Effector memory CD4-positive, alpha-beta T cell (primary cell): ENCODE data around the gene USP12.

Experiments
- DNase-seq, 3 donors: peaks; one replicate each; pipeline ENCODE4 v3.0.0-alpha.2; 2020
- H3K27ac ChIP-seq: 2 replicates; pipeline ENCODE4 v1.7.0; 2013; ENCODE audit warnings: mild to moderate bottlenecking, low read length, moderate library complexity; ENCODE audit not compliant: insufficient read depth, poor library complexity, severe bottlenecking
- H3K27me3 ChIP-seq: replicated peaks from 2 replicates; pipeline ENCODE4 v1.7.0; 2013; ENCODE audit warnings: mild to moderate bottlenecking, low read length; ENCODE audit not compliant: insufficient read depth, control insufficient read depth, poor library complexity, severe bottlenecking
- H3K36me3 ChIP-seq: 2 replicates; pipeline ENCODE4 v1.7.0; 2013; ENCODE audit warnings: mild to moderate bottlenecking, low read length, moderate library complexity; ENCODE audit not compliant: control insufficient read depth, insufficient read depth
- H3K4me1 ChIP-seq: 2 replicates; pipeline ENCODE4 v1.7.0; 2013; ENCODE audit warnings: low read length, mild to moderate bottlenecking; ENCODE audit not compliant: control insufficient read depth, insufficient read depth, poor library complexity, severe bottlenecking
- H3K4me3 ChIP-seq: 2 replicates; pipeline ENCODE4 v1.7.0; 2013; ENCODE audit warnings: low read length, low read depth, mild to moderate bottlenecking; ENCODE audit not compliant: insufficient read depth, poor library complexity, severe bottlenecking
- H3K9me3 ChIP-seq: 2 replicates; pipeline ENCODE4 v1.7.0; 2013; ENCODE audit warnings: mild to moderate bottlenecking, low read length, moderate library complexity; ENCODE audit not compliant: control insufficient read depth

The USP12 gene

GRCh38 chr13:27065582-27065981 lies 106.0 kb downstream of the USP12 start:
- no peaks in the 10 kb centered on the region for H3K4me1 ChIP-seq
- DNase-seq, result no peak
- peaks cover 11% of the 10 kb centered on the region for H3K36me3 ChIP-seq
- no peaks in the 10 kb centered on the region for H3K9me3 ChIP-seq
- H3K27ac ChIP-seq, result no peak overlapping the region
- no peak overlapping the region for H3K4me3 ChIP-seq
- no peaks in the 10 kb centered on the region for H3K27me3 ChIP-seq

GRCh38 chr13:27064252-27064995 lies 107.2 kb downstream of the USP12 start:
- Histone ChIP-seq H3K9me3 (no peaks in the 10 kb centered on the region), H3K36me3 (peaks cover 3% of the 10 kb centered on the region), H3K27me3 (no peaks in the 10 kb centered on the region), H3K4me1 (no peaks in the 10 kb centered on the region), H3K4me3 (no peak overlapping the region), H3K27ac (no peak overlapping the region)
- DNase-seq, result no peak

- Histone ChIP-seq H3K27ac (no peak overlapping the region), H3K4me1 (no peaks in the 10 kb centered on the region), H3K9me3 (no peaks in the 10 kb centered on the region), H3K27me3 (no peaks in the 10 kb centered on the region), H3K36me3 (no peaks in the 10 kb centered on the region), H3K4me3 (no peak overlapping the region)
- DNase-seq, result no peak
These were observed 113.8 kb downstream of the USP12 start for GRCh38 chr13:27057817-27058216.

- no peaks in the 10 kb centered on the region for H3K27me3 ChIP-seq
- DNase-seq, result no peak
- H3K4me1 ChIP-seq, result no peaks in the 10 kb centered on the region
- no peaks in the 10 kb centered on the region for H3K9me3 ChIP-seq
- H3K4me3 ChIP-seq, result no peak overlapping the region
- no peak overlapping the region for H3K27ac ChIP-seq
- H3K36me3 ChIP-seq, result no peaks in the 10 kb centered on the region
These were observed 116.1 kb downstream of the USP12 start for GRCh38 chr13:27055526-27055925.

GRCh38 chr13:27054760-27055159 lies 116.9 kb downstream of the USP12 start:
- no peaks in the 10 kb centered on the region for H3K9me3 ChIP-seq
- no peak overlapping the region for H3K27ac ChIP-seq
- H3K4me1 ChIP-seq, result no peaks in the 10 kb centered on the region
- H3K4me3 ChIP-seq, result no peak overlapping the region
- no peak for DNase-seq
- H3K27me3 ChIP-seq, result no peaks in the 10 kb centered on the region
- no peaks in the 10 kb centered on the region for H3K36me3 ChIP-seq

GRCh38 chr13:27053902-27054595 lies 117.6 kb downstream of the USP12 start:
- Histone ChIP-seq H3K27ac (no peak overlapping the region), H3K9me3 (no peaks in the 10 kb centered on the region), H3K4me1 (no peaks in the 10 kb centered on the region), H3K27me3 (no peaks in the 10 kb centered on the region), H3K4me3 (no peak overlapping the region), H3K36me3 (no peaks in the 10 kb centered on the region)
- DNase-seq, result no peak

GRCh38 chr13:27053210-27053884 lies 118.3 kb downstream of the USP12 start:
- H3K4me3 ChIP-seq, result no peak overlapping the region
- no peak overlapping the region for H3K27ac ChIP-seq
- no peak for DNase-seq
- no peaks in the 10 kb centered on the region for H3K27me3 ChIP-seq
- H3K4me1 ChIP-seq, result no peaks in the 10 kb centered on the region
- H3K9me3 ChIP-seq, result no peaks in the 10 kb centered on the region
- no peaks in the 10 kb centered on the region for H3K36me3 ChIP-seq

- no peak for DNase-seq
- Histone ChIP-seq H3K9me3 (no peaks in the 10 kb centered on the region), H3K27ac (no peak overlapping the region), H3K27me3 (no peaks in the 10 kb centered on the region), H3K4me3 (no peak overlapping the region), H3K4me1 (no peaks in the 10 kb centered on the region), H3K36me3 (no peaks in the 10 kb centered on the region)
These were observed 118.9 kb downstream of the USP12 start for GRCh38 chr13:27052551-27053208.

- Histone ChIP-seq H3K36me3 (no peaks in the 10 kb centered on the region), H3K4me1 (no peaks in the 10 kb centered on the region), H3K9me3 (no peaks in the 10 kb centered on the region), H3K27ac (no peak overlapping the region), H3K27me3 (no peaks in the 10 kb centered on the region), H3K4me3 (no peak overlapping the region)
- no peak for DNase-seq
These were observed 124.5 kb downstream of the USP12 start for GRCh38 chr13:27047081-27047480.
